IMR-90 (cell line): ENCODE measurements around the gene HJURP. TPM values are rescaled to one million over a fixed set of nuclear protein-coding genes. Genes with fewer than 3 reads are reported as not detected.

Experiments
- ATAC-seq: fragments of 200-7000 bp; cut with Tn5 transposase; 2 replicates; pipeline ENCODE4 v1.9.1; 2020; ENCODE audit warnings: low read depth, mild to moderate bottlenecking, moderate library complexity
- BruUV-seq: library from RNA; stranded (reverse); fragments of 400-500 nt; replicated peaks from 2 replicates; lab custom pipeline; 2021; lab: Mats Ljungman, UMichigan
- CTCF ChIA-PET: fragments of 300-600 bp; formaldehyde crosslinking; extraction: SDS; loops from one replicate; lab custom pipeline; 2021; ENCODE audit warnings: antibody characterized with exemption; lab: Yijun Ruan, JAX
- POLR2A ChIA-PET: fragments of 300-600 bp; sonication (Branson Sonifier 250); formaldehyde crosslinking; loops from one replicate; lab custom pipeline; 2022; ENCODE audit warnings: antibody characterized with exemption; ENCODE audit not compliant: unreplicated experiment; lab: Charles Lee
- DNase-seq: peaks from one replicate; pipeline ENCODE4 v3.0.0; 2013
- H2AFZ ChIP-seq: replicated peaks from 2 replicates; pipeline ENCODE3; 2013; ENCODE audit warnings: low read length, mild to moderate bottlenecking; ENCODE audit not compliant: poor library complexity
- H2AK5ac ChIP-seq: 2 replicates; pipeline ENCODE4 v1.6.1; 2013; ENCODE audit warnings: low read depth, low read length, inconsistent platforms
- H2AK9ac ChIP-seq: replicated peaks from 2 replicates; pipeline ENCODE3; 2013; ENCODE audit warnings: mild to moderate bottlenecking, low read depth, low read length, moderate library complexity; ENCODE audit not compliant: poor library complexity
- H2BK120ac ChIP-seq: 2 replicates; pipeline ENCODE4 v1.6.1; 2013; ENCODE audit warnings: low read depth, low read length, inconsistent platforms
- H2BK15ac ChIP-seq: 3 replicates; pipeline ENCODE4 v1.6.1; 2013; ENCODE audit warnings: low read depth, low read length, inconsistent platforms
- H2BK20ac ChIP-seq: 2 replicates; pipeline ENCODE4 v1.6.1; 2013; ENCODE audit warnings: low read depth, mild to moderate bottlenecking, inconsistent platforms, low read length, moderate library complexity
- H2BK5ac ChIP-seq: 2 replicates; pipeline ENCODE4 v1.6.1; 2013; ENCODE audit warnings: mild to moderate bottlenecking, low read depth, low read length, inconsistent platforms; ENCODE audit not compliant: poor library complexity, severe bottlenecking
- H3K14ac ChIP-seq: replicated peaks from 2 replicates; pipeline ENCODE4 v1.6.1; 2013; ENCODE audit warnings: low read depth, low read length, inconsistent platforms
- H3K18ac ChIP-seq: 2 replicates; pipeline ENCODE4 v1.6.1; 2013; ENCODE audit warnings: low read depth, low read length, control low read depth
- H3K23ac ChIP-seq: 2 replicates; pipeline ENCODE4 v1.6.1; 2013; ENCODE audit warnings: low read depth, low read length, inconsistent platforms
- H3K27ac ChIP-seq: 2 replicates; pipeline ENCODE4 v1.5.1; 2013; ENCODE audit warnings: mild to moderate bottlenecking, control low read depth, low read length; ENCODE audit not compliant: insufficient read depth
- H3K27me3 ChIP-seq: 2 replicates; pipeline ENCODE4 v1.6.1; 2013; ENCODE audit warnings: low read length; ENCODE audit not compliant: control insufficient read depth, insufficient read depth
- H3K36me3 ChIP-seq: 2 replicates; pipeline ENCODE4 v1.6.1; 2013; ENCODE audit warnings: low read length, mixed read lengths; ENCODE audit not compliant: control insufficient read depth, insufficient read depth
- H3K4ac ChIP-seq: 2 replicates; pipeline ENCODE4 v1.6.1; 2013; ENCODE audit warnings: low read depth, low read length, inconsistent platforms
- H3K4me1 ChIP-seq: 2 replicates; pipeline ENCODE4 v1.6.1; 2013; ENCODE audit warnings: low read length, mixed read lengths; ENCODE audit not compliant: control insufficient read depth, insufficient read depth
- H3K4me2 ChIP-seq: 2 replicates; pipeline ENCODE4 v1.6.1; 2013; ENCODE audit warnings: low read depth, mild to moderate bottlenecking, control low read depth, low read length, moderate library complexity
- H3K4me3 ChIP-seq: 2 replicates; pipeline ENCODE4 v1.5.1; 2013; ENCODE audit warnings: low read depth, mild to moderate bottlenecking, control low read depth, low read length, moderate library complexity; ENCODE audit not compliant: insufficient read depth
- H3K56ac ChIP-seq: 2 replicates; pipeline ENCODE4 v1.6.1; 2013; ENCODE audit warnings: low read length, inconsistent platforms; ENCODE audit not compliant: insufficient read depth; ENCODE audit errors: extremely low read depth
- H3K79me1 ChIP-seq, 2 experiments: 2 replicates each; pipeline ENCODE4 v1.6.1; 2013; ENCODE audit warnings: low read length in 2 of 2, inconsistent platforms in 1 of 2, low read depth in 1 of 2
- H3K9ac ChIP-seq: 2 replicates; pipeline ENCODE4 v1.6.1; 2013; ENCODE audit warnings: low read depth, low read length, control low read depth
- H3K9me1 ChIP-seq: 2 replicates; pipeline ENCODE4 v1.6.1; 2013; ENCODE audit warnings: low read length, inconsistent platforms; ENCODE audit not compliant: insufficient read depth
- H3K9me3 ChIP-seq: 2 replicates; pipeline ENCODE4 v1.6.1; 2013; ENCODE audit warnings: low read length; ENCODE audit not compliant: control insufficient read depth, insufficient read depth
- H4K20me1 ChIP-seq: 2 replicates; pipeline ENCODE4 v1.6.1; 2013; ENCODE audit warnings: low read length, inconsistent platforms; ENCODE audit not compliant: insufficient read depth
- H4K5ac ChIP-seq: 2 replicates; pipeline ENCODE4 v1.6.1; 2013; ENCODE audit warnings: mild to moderate bottlenecking, low read depth, low read length, control low read depth
- H4K8ac ChIP-seq, 2 experiments: 2 replicates each; pipeline ENCODE4 v1.6.1; 2013; ENCODE audit warnings: low read depth in 2 of 2, low read length in 2 of 2, control low read depth in 1 of 2, inconsistent platforms in 1 of 2
- H4K91ac ChIP-seq: 2 replicates; pipeline ENCODE4 v1.6.1; 2013; ENCODE audit warnings: low read depth, low read length, inconsistent platforms; ENCODE audit not compliant: insufficient read depth
- FOS ChIP-seq: fragments of 150-350 bp; IDR thresholded peaks from 2 replicates; pipeline ENCODE4 v1.6.1; 2016; ENCODE audit warnings: low read depth, low read length
- MXI1 ChIP-seq: IDR thresholded peaks from 2 replicates; pipeline ENCODE4 v1.6.1; 2012; ENCODE audit warnings: low read depth, mild to moderate bottlenecking, low read length, moderate library complexity, borderline replicate concordance
- USF2 ChIP-seq: fragments of 150-350 bp; IDR thresholded peaks from 2 replicates; pipeline ENCODE4 v1.6.1; 2017; ENCODE audit warnings: mild to moderate bottlenecking, antibody characterized with exemption, low read length, low read depth
- WGBS, 2 experiments: methylation state at CpG; one replicate each; pipeline versions ENCODE4 v1.1.5 to v1.1.7; 2013; ENCODE audit warnings: missing lambda C conversion rate in 2 of 2; ENCODE audit not compliant: insufficient read length in 1 of 2; ENCODE audit errors: extremely low coverage in 2 of 2; 5-methylcytosine and 5-hydroxymethylcytosine counted together
- dilution Hi-C: fragments of 300-500 bp; cut with HindIII; formaldehyde crosslinking; loops from one replicate; pipeline ENCODE4 v1.14.3; 2018; ENCODE audit warnings: low sequenced_read_pairs; ENCODE audit not compliant: unreplicated experiment
- in situ Hi-C: fragments of 300-500 bp; cut with MboI; formaldehyde crosslinking; loops from 3 replicates; pipeline ENCODE4 v1.14.3; 2019; ENCODE audit warnings: low sequenced_read_pairs, inconsistent platforms, mixed read lengths
- intact Hi-C: fragments of 100-400 bp; cut with micrococcal nuclease; formaldehyde crosslinking; loops from 2 replicates; pipeline ENCODE4 v1.10.0; 2022
- polyA plus RNA-seq, 3 experiments: library from polyadenylated mRNA; depleted of rRNA; stranded (reverse); fragments of >200 nt; gene quantifications; 2 replicates each; pipeline ENCODE4 v1.2.3, GENCODE V29; 2012; ENCODE audit warnings: low replicate concordance in 1 of 3
- total RNA-seq: library from RNA; depleted of rRNA; stranded (reverse); fragments of >200 nt; gene quantifications from 2 replicates; pipeline ENCODE4 v1.2.3, GENCODE V29; 2012

The HJURP gene
- total and polyA plus RNA-seq, 2 of the 4 experiments (the other 2 are of a cell fraction): 22.6 to 26.5 TPM

GRCh38 chr2:233847248-233847898, 7.0 kb downstream of the HJURP start:
- no peak overlapping the region for H2AK5ac ChIP-seq
- no peaks in the 10 kb centered on the region for H3K27me3 ChIP-seq
- ATAC-seq (no peak), DNase-seq (no peak)
- H4K91ac ChIP-seq: no peak overlapping the region
- no peak overlapping the region for H3K23ac ChIP-seq
- WGBS, 2 experiments: 96% methylated on average over 4 of the region's 13 CpGs; no CpG with 5 or more reads in 1 of the 2 experiments
- H3K4me3 ChIP-seq: no peak overlapping the region
- H4K5ac ChIP-seq: no peak overlapping the region
- no peak for TF ChIP-seq USF2
- no peak for TF ChIP-seq FOS
- TF ChIP-seq MXI1: no peak
- H3K14ac ChIP-seq: no peak overlapping the region
- no peak overlapping the region for H2BK5ac ChIP-seq
- no peaks in the 10 kb centered on the region for H3K9me3 ChIP-seq
- intact Hi-C loops: no loop called here
- POLR2A ChIA-PET: no interaction called here
- no peak overlapping the region for H3K4me2 ChIP-seq
- H2BK20ac ChIP-seq: no peak overlapping the region
- H3K4me1 ChIP-seq: peaks cover 5% of the 10 kb centered on the region
- H3K9me1 ChIP-seq: peaks cover 13% of the 10 kb centered on the region; the same call in 1 of the 2 replicates
- H3K36me3 ChIP-seq: peaks cover 21% of the 10 kb centered on the region
- no peak overlapping the region for H3K9ac ChIP-seq
- H2BK120ac ChIP-seq: no peak overlapping the region
- H2AFZ ChIP-seq: no peak overlapping the region
- H3K4ac ChIP-seq: no peak overlapping the region
- no peak overlapping the region for H3K18ac ChIP-seq
- peaks cover 48 to 70% of the 10 kb centered on the region in 2 experiments for H3K79me1 ChIP-seq
- H4K20me1 ChIP-seq: peaks cover 4% of the 10 kb centered on the region
- H3K56ac ChIP-seq: no peak overlapping the region
- no peak overlapping the region for H3K27ac ChIP-seq
- H2BK15ac ChIP-seq: no peak overlapping the region
- in situ Hi-C loops: loop anchor here (25.0 kb wide), 1 partner anchor 385 kb away; no protein-coding TSS in a partner anchor
- H4K8ac ChIP-seq: no peak overlapping the region; a peak in 1 of 4 replicates
- H2AK9ac ChIP-seq: no peak overlapping the region
- CTCF ChIA-PET: no interaction called here
- no TSS peak for BruUV-seq
- dilution Hi-C loops: no loop called here
